HepG2 (cell line): ENCODE data around the gene NPTXR. TPM values are rescaled to one million over a fixed set of nuclear protein-coding genes. Genes with fewer than 3 reads are reported as not detected.
A peak's percentile ranks its signal among the peaks of the same experiment; 100 is the strongest.

ENCODE experiments used
- CEBPB ChIP-seq: IDR thresholded peaks from 2 replicates; pipeline ENCODE4 v1.6.1; 2011; ENCODE audit warnings: low read depth, low read length, improper control_type of control experiment, borderline replicate concordance
- CREB1 ChIP-seq, 2 experiments: fragments of 450-650 bp in 1 of 2; IDR thresholded peaks; 2 replicates each; pipeline ENCODE4 v1.6.1; 2016 to 2017; ENCODE audit warnings: control low read depth in 1 of 2, mild to moderate bottlenecking in 1 of 2, missing compliant biosample characterization in 1 of 2, missing genetic modification characterization in 1 of 2
- HNRNPUL1 ChIP-seq: fragments of 200-400 bp; formaldehyde crosslinking; IDR thresholded peaks from 2 replicates; pipeline ENCODE4 v1.6.1; 2017; ENCODE audit warnings: low read depth, mild to moderate bottlenecking, low read length, moderate library complexity
- MATR3 ChIP-seq: sonication (generic); formaldehyde crosslinking; IDR thresholded peaks from 2 replicates; pipeline ENCODE4 v1.4.0; 2020; ENCODE audit warnings: missing genetic modification reagents
- MEIS2 ChIP-seq: sonication (generic); formaldehyde crosslinking; IDR thresholded peaks from 2 replicates; pipeline ENCODE4 v1.9.0; 2021; ENCODE audit warnings: mild to moderate bottlenecking, missing genetic modification reagents
- MYC ChIP-seq: sonication (generic); formaldehyde crosslinking; IDR thresholded peaks from 2 replicates; pipeline ENCODE4 v1.9.0; 2021; ENCODE audit warnings: missing genetic modification reagents, borderline replicate concordance
- POLR2A ChIP-seq, 2 experiments: IDR thresholded peaks; 2 replicates each; pipeline ENCODE4 v1.6.1; 2011; ENCODE audit warnings: low read depth in 2 of 2, low read length in 2 of 2, mild to moderate bottlenecking in 1 of 2, moderate library complexity in 1 of 2; ENCODE audit not compliant: insufficient read depth in 1 of 2
- SAP130 ChIP-seq: IDR thresholded peaks from 2 replicates; pipeline ENCODE4 v1.6.1; 2016; ENCODE audit warnings: low read depth
- SKI ChIP-seq: fragments of 450-650 bp; IDR thresholded peaks from one replicate; pipeline ENCODE4 v1.6.1; 2018; ENCODE audit warnings: mild to moderate bottlenecking; ENCODE audit not compliant: partially characterized antibody
- SP1 ChIP-seq, 2 experiments: fragments of 450-650 bp in 1 of 2; sonication (generic) in 1 of 2; formaldehyde crosslinking in 1 of 2; IDR thresholded peaks; 2 replicates each; pipeline versions ENCODE4 v1.4.0 to v1.6.1; 2016 to 2020; ENCODE audit warnings: missing genetic modification reagents in 1 of 2
- SP2 ChIP-seq: sonication (generic); formaldehyde crosslinking; IDR thresholded peaks from 2 replicates; pipeline ENCODE4 v1.5.1; 2020; ENCODE audit warnings: mild to moderate bottlenecking, missing genetic modification reagents
- TP53 ChIP-seq: sonication (generic); formaldehyde crosslinking; conservative IDR thresholded peaks from 2 replicates; pipeline ENCODE4 v1.4.0; 2020; ENCODE audit warnings: missing genetic modification reagents
- YEATS2 ChIP-seq: sonication (generic); formaldehyde crosslinking; IDR thresholded peaks from 2 replicates; pipeline ENCODE4 v1.4.0; 2020; ENCODE audit warnings: missing genetic modification reagents, borderline replicate concordance
- ZFP62 ChIP-seq: sonication (generic); formaldehyde crosslinking; IDR thresholded peaks from 2 replicates; pipeline ENCODE4 v1.4.0; 2020; ENCODE audit warnings: missing genetic modification reagents
- ZMYM4 ChIP-seq: sonication (generic); formaldehyde crosslinking; IDR thresholded peaks from 2 replicates; pipeline ENCODE4 v1.8.1; 2023; ENCODE audit warnings: mild to moderate bottlenecking, missing genetic modification reagents
- ZNF143 ChIP-seq: sonication (generic); formaldehyde crosslinking; IDR thresholded peaks from 2 replicates; pipeline ENCODE4 v1.4.0; 2020; ENCODE audit warnings: missing genetic modification reagents
- ZNF225 ChIP-seq: sonication (generic); formaldehyde crosslinking; IDR thresholded peaks from 2 replicates; pipeline ENCODE4 v1.4.0; 2020; ENCODE audit warnings: mild to moderate bottlenecking, missing genetic modification reagents
- ZNF441 ChIP-seq: sonication (generic); formaldehyde crosslinking; IDR thresholded peaks from 2 replicates; pipeline ENCODE4 v1.7.0; 2021; ENCODE audit warnings: missing genetic modification reagents, borderline replicate concordance
- polyA plus RNA-seq, 8 experiments: library from polyadenylated mRNA; depleted of rRNA in 3 of 8; stranded (reverse) in 7 of 8; unstranded in 1 of 8; fragments of >200 nt; fragmentation: Illumina TruSeq in 4 of 8; extraction: Trizol in 4 of 8; gene quantifications; 2 replicates each; pipeline versions ENCODE4 v1.2.1 to v1.2.3, GENCODE V29; 2011 to 2016; ENCODE audit warnings: low read depth in 4 of 8, missing spikeins in 1 of 8, mixed read lengths in 1 of 8; ENCODE audit not compliant: insufficient read depth in 1 of 8
- total RNA-seq, 5 experiments: library from RNA; depleted of rRNA; stranded (reverse); fragments of >200 nt; fragmentation: Illumina TruSeq; extraction: Trizol; gene quantifications; 2 replicates each; pipeline ENCODE4 v1.2.3, GENCODE V29; 2016; ENCODE audit warnings: low read depth in 1 of 5
- TF ChIP-seq, protein P1 (sequence below): sonication (generic); formaldehyde crosslinking; IDR thresholded peaks from 2 replicates; pipeline ENCODE4 v1.4.0; 2020; ENCODE audit warnings: missing genetic modification reagents
- TF ChIP-seq, protein P2 (sequence below): IDR thresholded peaks from 2 replicates; pipeline ENCODE4 v1.6.1; 2012; ENCODE audit warnings: low read length, improper control_type of control experiment
- TF ChIP-seq, protein P3 (sequence below): IDR thresholded peaks from 2 replicates; pipeline ENCODE4 v1.6.1; 2016; ENCODE audit warnings: control low read depth
- TF ChIP-seq, protein P4 (sequence below), 2 experiments: fragments of 450-650 bp in 1 of 2; sonication (generic) in 1 of 2; formaldehyde crosslinking; IDR thresholded peaks; 2 replicates each; pipeline versions ENCODE4 v1.5.0 to v1.8.0; 2020 to 2022; ENCODE audit warnings: mild to moderate bottlenecking in 1 of 2, missing genetic modification reagents in 1 of 2
- TF ChIP-seq, protein P5 (sequence below): sonication (generic); formaldehyde crosslinking; IDR thresholded peaks from 2 replicates; pipeline ENCODE4 v1.4.0; 2020; ENCODE audit warnings: missing genetic modification reagents, borderline replicate concordance

The NPTXR gene
- total and polyA plus RNA-seq, 2 of the 13 experiments (the other 11 are each of a cell fraction or from before 2014, with no cell fraction given): 2.6 to 4.8 TPM

DNA sequence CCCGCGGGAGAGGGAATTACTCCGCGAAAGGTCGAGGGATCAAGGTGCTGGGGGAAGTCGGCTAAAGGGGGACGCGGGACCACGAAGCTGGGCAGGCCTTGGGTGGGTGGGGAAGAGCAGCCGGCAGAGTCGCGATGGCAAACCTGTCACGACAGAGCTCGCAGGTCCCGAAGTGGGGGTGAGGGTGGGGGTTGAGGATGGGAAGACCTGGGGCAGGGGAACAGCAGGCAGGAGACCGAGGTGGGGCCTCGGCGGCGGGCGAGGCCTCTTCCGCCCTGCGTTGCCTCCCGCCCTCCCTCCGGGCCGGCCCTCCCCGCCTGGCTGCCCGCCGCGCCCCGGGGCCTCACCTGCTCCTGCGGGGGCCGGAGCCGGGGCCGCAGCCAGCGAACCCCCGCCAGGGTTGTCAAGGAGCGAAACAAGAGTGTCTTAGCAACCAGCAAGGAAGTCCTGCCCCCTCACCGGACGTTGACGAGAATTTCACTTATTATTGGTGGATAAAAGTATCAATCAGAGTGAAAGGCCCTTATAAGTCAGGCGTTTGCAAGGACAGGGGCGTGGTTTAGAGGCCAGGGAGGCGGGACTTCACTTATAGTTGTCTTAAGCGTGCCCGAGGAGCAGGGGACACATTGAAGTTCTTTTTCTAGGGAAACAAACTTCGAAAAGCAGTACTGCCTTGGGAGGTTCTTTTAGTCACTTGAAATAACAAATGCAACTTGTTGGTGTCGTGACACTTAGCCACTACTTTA is 49.9 kb downstream of the NPTXR start, which contains the start of gene DNAL4 (continued):
- TF ChIP-seq MEIS2 (CRISPR knock-in tag): no peak
- no peak for TF ChIP-seq CEBPB
- TF ChIP-seq, protein P1, sequence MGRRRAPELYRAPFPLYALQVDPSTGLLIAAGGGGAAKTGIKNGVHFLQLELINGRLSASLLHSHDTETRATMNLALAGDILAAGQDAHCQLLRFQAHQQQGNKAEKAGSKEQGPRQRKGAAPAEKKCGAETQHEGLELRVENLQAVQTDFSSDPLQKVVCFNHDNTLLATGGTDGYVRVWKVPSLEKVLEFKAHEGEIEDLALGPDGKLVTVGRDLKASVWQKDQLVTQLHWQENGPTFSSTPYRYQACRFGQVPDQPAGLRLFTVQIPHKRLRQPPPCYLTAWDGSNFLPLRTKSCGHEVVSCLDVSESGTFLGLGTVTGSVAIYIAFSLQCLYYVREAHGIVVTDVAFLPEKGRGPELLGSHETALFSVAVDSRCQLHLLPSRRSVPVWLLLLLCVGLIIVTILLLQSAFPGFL: no peak
- TF ChIP-seq, protein P2, sequence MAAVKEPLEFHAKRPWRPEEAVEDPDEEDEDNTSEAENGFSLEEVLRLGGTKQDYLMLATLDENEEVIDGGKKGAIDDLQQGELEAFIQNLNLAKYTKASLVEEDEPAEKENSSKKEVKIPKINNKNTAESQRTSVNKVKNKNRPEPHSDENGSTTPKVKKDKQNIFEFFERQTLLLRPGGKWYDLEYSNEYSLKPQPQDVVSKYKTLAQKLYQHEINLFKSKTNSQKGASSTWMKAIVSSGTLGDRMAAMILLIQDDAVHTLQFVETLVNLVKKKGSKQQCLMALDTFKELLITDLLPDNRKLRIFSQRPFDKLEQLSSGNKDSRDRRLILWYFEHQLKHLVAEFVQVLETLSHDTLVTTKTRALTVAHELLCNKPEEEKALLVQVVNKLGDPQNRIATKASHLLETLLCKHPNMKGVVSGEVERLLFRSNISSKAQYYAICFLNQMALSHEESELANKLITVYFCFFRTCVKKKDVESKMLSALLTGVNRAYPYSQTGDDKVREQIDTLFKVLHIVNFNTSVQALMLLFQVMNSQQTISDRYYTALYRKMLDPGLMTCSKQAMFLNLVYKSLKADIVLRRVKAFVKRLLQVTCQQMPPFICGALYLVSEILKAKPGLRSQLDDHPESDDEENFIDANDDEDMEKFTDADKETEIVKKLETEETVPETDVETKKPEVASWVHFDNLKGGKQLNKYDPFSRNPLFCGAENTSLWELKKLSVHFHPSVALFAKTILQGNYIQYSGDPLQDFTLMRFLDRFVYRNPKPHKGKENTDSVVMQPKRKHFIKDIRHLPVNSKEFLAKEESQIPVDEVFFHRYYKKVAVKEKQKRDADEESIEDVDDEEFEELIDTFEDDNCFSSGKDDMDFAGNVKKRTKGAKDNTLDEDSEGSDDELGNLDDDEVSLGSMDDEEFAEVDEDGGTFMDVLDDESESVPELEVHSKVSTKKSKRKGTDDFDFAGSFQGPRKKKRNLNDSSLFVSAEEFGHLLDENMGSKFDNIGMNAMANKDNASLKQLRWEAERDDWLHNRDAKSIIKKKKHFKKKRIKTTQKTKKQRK: peak; percentile 52; the same call in 1 of the 2 replicates
- no peak for TF ChIP-seq SP1 (IDR thresholded peaks at IDR 0.05)
- TF ChIP-seq SP1 (CRISPR knock-in tag; IDR thresholded peaks at IDR 0.05): peak; percentile 35; the same call in 1 of the 2 replicates
- peak; percentile 91 for TF ChIP-seq SP2 (CRISPR knock-in tag)
- TF ChIP-seq MATR3: no peak
- TF ChIP-seq HNRNPUL1: no peak
- 0 out of 2 replicates have a peak, but pooled peaks have one; percentile 15 for TF ChIP-seq ZMYM4 (CRISPR knock-in tag)
- TF ChIP-seq, protein P3, sequence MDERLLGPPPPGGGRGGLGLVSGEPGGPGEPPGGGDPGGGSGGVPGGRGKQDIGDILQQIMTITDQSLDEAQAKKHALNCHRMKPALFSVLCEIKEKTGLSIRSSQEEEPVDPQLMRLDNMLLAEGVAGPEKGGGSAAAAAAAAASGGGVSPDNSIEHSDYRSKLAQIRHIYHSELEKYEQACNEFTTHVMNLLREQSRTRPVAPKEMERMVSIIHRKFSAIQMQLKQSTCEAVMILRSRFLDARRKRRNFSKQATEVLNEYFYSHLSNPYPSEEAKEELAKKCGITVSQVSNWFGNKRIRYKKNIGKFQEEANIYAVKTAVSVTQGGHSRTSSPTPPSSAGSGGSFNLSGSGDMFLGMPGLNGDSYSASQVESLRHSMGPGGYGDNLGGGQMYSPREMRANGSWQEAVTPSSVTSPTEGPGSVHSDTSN: peak; percentile 91
- no peak for TF ChIP-seq ZNF143 (CRISPR knock-in tag)
- no peak for TF ChIP-seq TP53 (CRISPR knock-in tag)
- TF ChIP-seq, protein P4, sequence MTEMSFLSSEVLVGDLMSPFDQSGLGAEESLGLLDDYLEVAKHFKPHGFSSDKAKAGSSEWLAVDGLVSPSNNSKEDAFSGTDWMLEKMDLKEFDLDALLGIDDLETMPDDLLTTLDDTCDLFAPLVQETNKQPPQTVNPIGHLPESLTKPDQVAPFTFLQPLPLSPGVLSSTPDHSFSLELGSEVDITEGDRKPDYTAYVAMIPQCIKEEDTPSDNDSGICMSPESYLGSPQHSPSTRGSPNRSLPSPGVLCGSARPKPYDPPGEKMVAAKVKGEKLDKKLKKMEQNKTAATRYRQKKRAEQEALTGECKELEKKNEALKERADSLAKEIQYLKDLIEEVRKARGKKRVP (CRISPR knock-in tag; IDR thresholded peaks at IDR 0.05): no peak
- no peak for TF ChIP-seq ZFP62 (CRISPR knock-in tag)
- peak; percentile 30; the same call in 1 of the 2 replicates for TF ChIP-seq YEATS2
- TF ChIP-seq, protein P5, sequence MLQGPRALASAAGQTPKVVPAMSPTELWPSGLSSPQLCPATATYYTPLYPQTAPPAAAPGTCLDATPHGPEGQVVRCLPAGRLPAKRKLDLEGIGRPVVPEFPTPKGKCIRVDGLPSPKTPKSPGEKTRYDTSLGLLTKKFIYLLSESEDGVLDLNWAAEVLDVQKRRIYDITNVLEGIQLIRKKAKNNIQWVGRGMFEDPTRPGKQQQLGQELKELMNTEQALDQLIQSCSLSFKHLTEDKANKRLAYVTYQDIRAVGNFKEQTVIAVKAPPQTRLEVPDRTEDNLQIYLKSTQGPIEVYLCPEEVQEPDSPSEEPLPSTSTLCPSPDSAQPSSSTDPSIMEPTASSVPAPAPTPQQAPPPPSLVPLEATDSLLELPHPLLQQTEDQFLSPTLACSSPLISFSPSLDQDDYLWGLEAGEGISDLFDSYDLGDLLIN (CRISPR knock-in tag): no peak
- peak; percentile 64 for TF ChIP-seq CREB1 (IDR thresholded peaks at IDR 0.05)
- TF ChIP-seq CREB1 (CRISPR knock-in tag; IDR thresholded peaks at IDR 0.05): peak; percentile 68
- peak; percentile 89 for TF ChIP-seq SAP130 (CRISPR knock-in tag)
- TF ChIP-seq ZNF441 (CRISPR knock-in tag): 0 out of 2 replicates have a peak, but pooled peaks have one; percentile 18
- TF ChIP-seq POLR2A (IDR thresholded peaks at IDR 0.05; ENCODE audit: insufficient read depth in 1 of 2, low read depth in 2 of 2, low read length in 2 of 2): peak; percentile 34 to 43; a peak in 2 of 4 replicates
- TF ChIP-seq ZNF225 (CRISPR knock-in tag): peak; percentile 38; the same call in 1 of the 2 replicates
- no peak for TF ChIP-seq MYC
- peak; percentile 9 for TF ChIP-seq SKI
